C4-2B (cell line): ENCODE data around the gene SMAGP.

ENCODE experiments used
- CTCF ChIP-seq: fragments of 450-650 bp; conservative IDR thresholded peaks from 2 replicates; pipeline ENCODE4 v1.5.1; 2017; ENCODE audit warnings: mild to moderate bottlenecking
- ZFX ChIP-seq: fragments of 450-650 bp; IDR thresholded peaks from 2 replicates; pipeline ENCODE4 v1.6.1; 2017

DNA sequence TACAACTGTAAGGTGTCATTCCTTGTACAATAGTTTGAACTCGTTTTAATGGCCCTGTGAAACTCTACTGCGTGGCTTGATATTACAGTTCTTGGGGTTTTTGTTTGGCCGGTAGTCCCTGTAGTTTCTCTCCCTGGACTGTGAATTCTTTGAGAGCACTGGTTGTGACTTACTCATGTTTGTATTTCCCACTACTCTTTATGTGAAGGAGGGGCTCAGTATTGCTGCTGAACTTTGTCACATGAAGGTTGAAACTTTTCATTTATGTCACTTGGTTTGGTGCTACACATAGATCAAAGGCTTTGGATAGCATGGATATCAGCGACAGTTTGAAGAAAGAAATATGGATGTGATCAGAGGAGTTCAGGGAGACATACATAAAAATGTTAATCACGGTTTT is 50.9 kb downstream of the SMAGP start:
- TF ChIP-seq CTCF: no peak
- no peak for TF ChIP-seq ZFX
